HG03103 (cell line): ENCODE results near the gene CNTRL.
"Not testable (repeated sequence)": the region's sequence is repeated elsewhere in the genome, so short reads cannot be mapped to it uniquely, and the experiment has no call there.

ENCODE experiments used
- ATAC-seq: cut with Tn5 transposase; IDR thresholded peaks from one replicate; pipeline ENCODE4 v1.9.1; 2021; ENCODE audit warnings: low read depth; ENCODE audit not compliant: unreplicated experiment

Gene CNTRL

GRCh38 chr9:121074370-121075250 is at the start of gene CNTRL:
Gene CNTRL (plus strand): TSS chr9:121074955. CDS start chr9:121088327, 13,372 bp downstream.
- ATAC-seq = peak; percentile 60

DNA sequence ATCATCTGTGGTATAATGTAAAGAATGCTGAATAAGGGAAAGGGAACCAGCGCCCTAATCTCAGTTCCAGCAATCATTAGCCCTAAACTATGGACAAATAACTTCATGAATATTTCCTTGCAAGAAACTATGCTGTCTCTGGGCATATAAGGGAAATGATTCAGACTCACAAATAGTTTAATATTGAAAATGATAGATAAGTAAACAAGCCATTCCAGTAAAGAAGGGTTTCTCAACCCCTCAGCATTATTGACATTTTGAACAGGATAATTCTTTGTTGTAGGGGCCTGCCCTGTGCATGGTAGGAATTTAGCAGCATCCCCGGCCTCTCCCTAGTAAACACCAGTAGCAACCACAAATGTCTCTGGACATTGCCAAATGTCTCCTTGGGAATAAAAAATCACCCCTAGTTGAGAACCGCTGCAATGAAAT is 48.5 kb upstream of the CNTRL start:
- no peak for ATAC-seq

- ATAC-seq = no peak
Observed at GRCh38 chr9:121026768-121027167, 48.0 kb upstream of the CNTRL start.

DNA sequence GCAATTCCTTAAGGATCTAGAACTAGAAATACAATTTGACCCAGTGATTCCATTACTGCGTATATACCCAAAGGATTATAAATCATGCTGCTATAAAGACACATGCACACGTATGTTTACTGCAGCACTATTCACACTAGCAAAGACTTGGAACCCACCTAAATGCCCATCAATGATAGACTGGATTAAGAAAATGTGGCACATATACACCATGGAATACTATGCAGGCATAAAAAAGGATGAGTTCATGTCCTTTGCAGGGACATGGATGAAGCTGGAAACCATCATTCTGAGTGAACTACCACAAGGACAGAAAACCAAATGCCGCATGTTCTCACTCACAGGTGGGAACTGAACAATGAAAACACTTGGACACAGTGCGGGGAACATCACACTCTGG is 46.5 kb upstream of the CNTRL start:
- ATAC-seq = not testable (repeated sequence)

DNA sequence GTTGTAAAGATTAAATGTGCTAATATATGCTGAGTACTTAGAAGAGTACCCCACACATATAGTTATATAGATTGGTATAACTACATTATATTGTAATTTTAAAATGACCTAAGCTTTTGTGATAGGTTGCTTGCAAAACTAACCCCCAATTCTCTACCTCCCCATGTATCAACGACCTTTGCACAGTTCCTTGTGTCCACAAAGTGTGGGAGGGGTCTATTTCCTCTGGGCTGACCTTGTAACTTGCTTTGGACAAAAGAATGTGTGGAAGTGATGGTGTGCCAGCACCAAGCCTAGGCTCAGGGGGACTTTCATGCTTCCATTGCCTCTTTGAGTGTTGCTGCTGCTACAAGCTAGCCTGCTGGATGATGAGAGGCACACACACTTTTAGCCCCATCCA is 45.3 kb upstream of the CNTRL start:
- ATAC-seq = no peak

GRCh38 chr9:121034529-121034928 is 40.2 kb upstream of the CNTRL start:
- ATAC-seq = no peak

DNA sequence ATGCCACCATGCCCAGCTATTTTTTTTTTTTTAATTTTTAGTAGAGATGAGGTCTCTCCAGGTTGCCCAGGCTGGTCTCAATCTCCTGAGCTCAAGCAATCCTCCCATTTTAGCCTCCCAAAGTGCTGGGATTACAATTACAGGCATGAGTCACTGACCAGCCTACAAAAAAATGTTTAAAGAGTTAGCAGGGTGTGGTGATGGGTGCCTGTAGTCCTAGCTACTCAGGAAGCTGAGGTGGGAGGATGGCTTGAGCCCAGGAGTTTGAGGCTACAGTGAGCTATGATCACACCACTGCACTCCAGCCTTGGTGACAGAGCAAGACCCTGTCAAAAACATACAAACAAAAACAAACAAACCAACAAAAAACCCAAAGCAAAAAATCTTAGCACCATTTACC is 39.0 kb upstream of the CNTRL start:
- ATAC-seq = not testable (repeated sequence)

DNA sequence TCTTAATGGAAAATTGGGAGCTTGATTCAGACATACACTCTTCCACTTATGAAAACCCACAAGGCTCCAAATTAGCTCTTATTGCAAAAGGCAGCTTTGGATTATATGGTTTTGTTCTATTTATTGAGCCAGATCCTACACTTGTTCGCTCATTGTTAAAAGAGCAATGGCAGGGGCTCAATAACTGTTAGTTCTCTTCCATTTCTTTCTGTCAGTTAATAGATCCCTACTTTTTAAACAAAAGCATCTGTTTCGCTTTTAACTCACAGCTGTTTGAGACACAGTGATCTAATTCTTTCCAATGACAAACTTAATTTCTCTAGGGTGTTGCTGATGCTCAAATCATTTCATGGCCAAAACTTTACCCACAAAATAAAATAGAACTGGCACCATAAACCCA is 36.4 kb upstream of the CNTRL start:
- no peak for ATAC-seq

DNA sequence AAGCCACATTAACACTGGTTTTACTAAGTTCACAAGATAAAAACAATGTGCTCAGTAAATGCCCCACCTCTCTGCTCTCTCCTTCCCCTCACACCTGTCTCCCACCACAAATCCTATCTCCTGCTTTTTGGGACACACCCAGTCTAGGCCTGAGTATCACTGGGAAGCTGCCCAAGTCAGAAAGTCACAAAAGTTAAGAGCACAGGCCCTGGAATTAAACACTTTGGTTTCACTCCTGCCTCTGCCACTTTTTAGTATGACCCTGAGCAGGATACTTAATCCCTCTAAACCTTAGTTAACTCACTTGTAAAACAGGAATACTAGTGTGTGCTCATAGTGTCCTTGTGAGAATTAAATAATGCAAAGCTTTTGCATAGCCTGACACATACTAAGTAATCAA is 36.0 kb upstream of the CNTRL start:
- no peak for ATAC-seq

DNA sequence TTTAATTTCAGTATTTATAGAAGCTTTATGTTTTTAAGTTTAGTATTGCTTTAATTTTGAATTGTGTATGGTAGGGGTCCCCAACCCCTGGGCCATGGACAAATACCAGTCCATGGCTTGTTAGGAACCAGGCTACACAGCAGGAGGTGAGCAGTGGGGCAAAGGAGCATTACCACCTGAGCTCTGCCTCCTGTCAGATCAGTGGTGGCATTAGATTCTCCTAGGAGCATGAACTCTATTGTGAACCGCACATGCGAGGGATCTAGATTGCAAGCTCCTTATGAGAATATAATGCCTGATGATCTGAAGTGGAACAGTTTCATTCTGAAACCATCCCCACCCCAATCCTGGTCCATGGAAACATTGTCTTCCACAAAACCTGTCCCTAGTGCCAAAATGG is 26.6 kb upstream of the CNTRL start:
- no peak for ATAC-seq

GRCh38 chr9:121048618-121049017 is 26.1 kb upstream of the CNTRL start:
- no peak for ATAC-seq

- ATAC-seq = no peak
Observed at GRCh38 chr9:121050128-121050988, 24.4 kb upstream of the CNTRL start, which contains the start of gene C5. Gene C5 (minus strand): TSS chr9:121050275. CDS start chr9:121050246, 29 bp downstream.

DNA sequence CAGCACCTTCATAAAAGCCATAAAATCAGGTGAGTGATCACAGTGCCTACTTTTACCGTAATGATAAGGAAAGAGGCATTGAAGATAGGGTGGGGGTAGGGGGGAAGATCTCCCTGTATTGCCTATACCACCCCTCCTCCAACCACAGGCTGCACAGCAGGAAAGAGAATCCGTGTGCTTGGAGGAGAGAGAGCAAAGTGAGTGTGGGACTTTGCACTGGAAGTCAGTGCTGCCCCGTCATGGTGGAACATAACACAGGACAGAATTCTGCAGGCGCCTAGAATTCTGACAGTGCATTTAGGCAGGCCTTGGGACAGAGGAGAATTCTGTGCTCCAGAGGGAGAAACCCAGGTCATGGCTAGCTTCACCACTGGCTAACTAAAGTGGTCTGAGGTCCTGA is 21.2 kb upstream of the CNTRL start:
- no peak for ATAC-seq

DNA sequence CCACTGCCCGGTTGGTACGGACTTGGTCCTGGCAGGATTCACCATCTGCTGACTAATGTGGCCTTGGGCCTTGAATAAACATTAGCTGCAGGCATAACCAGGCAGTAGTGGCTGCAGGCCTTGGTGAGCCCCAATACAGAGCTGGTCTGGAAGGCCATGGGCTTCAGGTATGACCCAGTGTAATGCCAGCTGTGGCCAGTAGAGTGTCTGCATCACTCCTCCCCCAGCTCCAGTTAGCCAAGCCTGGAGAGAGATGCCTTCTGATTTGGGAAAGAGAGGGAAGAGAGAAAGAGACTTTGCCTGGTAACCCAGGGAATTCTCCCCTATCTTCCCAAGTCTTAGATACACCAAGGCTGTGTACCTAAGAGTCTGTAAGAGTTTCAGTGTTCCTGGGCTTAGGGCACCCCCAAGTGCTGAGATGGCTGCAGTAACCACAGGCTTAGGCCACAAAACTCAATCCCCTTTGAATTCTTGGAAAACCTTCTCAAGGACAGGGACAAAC is 19.1 kb upstream of the CNTRL start:
- no peak for ATAC-seq

- no peak for ATAC-seq
Observed at GRCh38 chr9:121057821-121058220, 16.9 kb upstream of the CNTRL start.

GRCh38 chr9:121059513-121059912 is 15.2 kb upstream of the CNTRL start:
- no peak for ATAC-seq

GRCh38 chr9:121059998-121060636 is 14.6 kb upstream of the CNTRL start:
- no peak for ATAC-seq

- no peak for ATAC-seq
Observed at GRCh38 chr9:121066850-121067249, 7.9 kb upstream of the CNTRL start.

DNA sequence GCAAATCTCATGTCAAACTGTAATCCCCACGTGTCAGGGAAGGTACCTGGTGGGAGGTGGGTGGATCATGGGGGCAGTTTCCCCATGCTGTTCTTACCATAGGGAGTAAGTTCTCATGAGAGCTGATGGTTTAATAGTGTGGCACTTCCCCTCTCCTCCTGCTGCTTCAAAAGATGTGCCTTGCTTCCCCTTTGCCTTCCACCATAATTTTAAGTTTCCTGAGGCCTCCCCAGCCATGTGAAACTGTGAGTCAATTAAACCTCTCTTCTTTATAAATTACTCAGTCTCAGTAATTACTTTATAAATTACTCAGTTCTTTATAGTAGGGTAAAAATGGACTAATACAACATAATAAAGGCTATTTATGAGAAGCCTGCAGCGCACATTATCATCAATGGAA is 7.1 kb upstream of the CNTRL start:
- no peak for ATAC-seq

DNA sequence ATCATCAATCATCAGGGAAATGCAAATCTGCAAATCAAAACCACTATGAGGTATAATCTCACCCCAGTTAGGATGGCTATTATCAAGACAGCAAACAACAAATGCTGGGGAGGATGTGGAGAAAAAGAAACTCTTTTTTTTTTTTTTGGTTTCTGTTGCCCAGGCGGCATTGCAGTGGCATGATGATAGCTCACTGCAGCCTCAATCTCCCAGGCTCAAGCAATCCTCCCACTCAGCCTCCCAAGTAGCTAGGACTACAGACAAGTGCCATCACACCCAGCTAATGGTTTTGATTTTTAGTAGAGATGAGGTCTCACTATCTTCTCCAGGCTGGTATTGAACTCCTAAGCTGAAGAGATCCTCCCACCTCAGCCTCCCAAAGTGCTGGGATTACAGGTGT is 5.4 kb upstream of the CNTRL start:
- no peak for ATAC-seq

GRCh38 chr9:121071370-121071755 is 3.4 kb upstream of the CNTRL start:
- no peak for ATAC-seq
